ENCODE measurements around the gene GLB1L.
"Not testable (repeated sequence)": the region's sequence is repeated elsewhere in the genome, so short reads cannot be mapped to it uniquely, and the experiment has no call there.

The GLB1L gene

DNA sequence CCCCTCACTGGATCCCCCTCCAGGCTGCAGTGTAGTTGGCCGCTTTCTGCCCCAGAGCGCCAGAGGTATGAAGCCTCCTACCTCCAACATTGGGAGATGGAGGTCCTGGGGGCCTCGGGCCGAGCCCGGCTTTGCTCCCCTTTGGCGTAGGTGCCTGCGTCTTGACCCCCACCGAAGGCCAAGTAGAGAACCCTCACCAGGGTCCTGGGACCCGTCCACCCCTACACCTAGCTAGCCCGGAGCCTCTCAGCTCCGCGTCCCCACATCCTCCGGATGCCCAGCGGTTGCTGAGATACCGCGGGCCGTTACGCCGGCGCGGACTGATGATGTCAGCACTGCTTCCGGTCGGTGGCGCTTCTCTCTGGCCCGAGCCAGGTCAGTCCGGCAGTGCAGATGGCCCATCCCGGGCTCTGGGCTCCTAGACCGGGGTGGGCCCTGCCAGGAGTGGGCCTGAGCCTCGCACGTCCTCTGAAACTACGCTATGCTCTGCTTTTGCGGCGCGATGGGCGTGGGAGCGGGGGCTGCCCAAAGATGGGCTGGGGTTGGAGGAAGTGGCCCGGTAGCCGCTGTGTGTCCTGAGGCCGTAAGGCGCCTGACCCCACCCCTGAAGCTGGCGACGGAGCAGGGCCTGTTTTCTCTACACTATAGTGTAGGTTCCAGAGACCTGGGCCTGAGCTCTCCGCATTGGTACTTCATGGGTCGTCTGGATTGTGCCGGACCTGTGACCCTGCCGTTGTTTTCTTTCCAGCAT lies at the start of gene GLB1L, which contains the start of gene STK16:
GLB1L (minus strand) TSS at position 297 of the 751 bp plus-strand sequence. CDS start 1,871 bp downstream, outside the sequence.
STK16 (plus strand) TSS at position 332 of the 751 bp plus-strand sequence. CDS start 521 bp downstream, outside the sequence.
- peak; percentile 95 for DNase-seq

DNA sequence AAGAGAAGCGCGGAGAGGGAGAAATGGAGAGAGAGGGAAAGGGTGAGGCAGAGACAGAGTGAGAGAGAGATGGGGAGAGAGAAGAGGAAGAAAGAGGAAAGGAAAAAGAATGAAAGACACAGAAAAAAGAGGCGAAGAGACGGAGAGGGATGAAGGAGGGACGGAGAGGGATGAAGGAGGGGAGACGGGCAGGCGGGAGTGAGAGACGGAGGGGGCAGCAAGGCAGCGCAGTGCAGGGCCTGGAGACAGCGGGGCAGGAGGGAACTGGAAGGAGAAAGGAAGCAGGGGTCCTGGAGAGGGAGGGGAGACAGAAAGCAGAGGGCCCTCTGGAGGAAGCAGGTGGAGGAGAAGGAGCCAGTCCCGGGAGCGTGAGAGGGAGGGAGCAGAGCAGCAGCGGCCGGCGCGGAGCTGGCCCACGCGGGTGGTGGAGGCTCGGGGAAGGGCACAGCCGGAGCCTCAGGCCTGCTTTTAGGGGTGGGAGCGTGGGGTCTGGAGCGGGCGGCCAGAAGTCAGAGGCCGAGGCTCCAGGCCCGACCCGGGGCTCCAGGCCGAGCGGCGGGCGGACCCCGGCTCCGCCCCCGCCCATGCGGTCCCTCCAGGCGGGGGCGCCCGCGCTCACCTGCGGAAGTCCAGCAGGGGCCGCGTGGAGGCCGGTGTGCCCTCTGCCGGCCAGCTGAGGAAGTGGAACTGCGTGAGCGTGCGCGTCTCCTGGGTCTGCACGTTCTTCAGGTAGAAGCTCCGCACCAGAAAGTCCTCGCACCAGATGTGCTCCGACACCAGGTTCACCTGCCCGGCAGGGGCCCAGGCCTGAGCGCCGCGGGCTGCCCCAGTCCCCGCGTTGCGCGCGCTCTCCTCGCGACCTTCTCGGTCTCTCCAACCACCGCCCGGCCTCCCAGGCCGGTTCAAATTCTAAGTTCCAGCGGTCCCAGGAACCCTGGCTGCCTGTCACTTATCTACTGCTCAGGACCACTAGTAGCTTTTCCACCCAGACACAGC lies 49.4 kb upstream of the GLB1L start:
- DNase-seq = peak; percentile 89

DNA sequence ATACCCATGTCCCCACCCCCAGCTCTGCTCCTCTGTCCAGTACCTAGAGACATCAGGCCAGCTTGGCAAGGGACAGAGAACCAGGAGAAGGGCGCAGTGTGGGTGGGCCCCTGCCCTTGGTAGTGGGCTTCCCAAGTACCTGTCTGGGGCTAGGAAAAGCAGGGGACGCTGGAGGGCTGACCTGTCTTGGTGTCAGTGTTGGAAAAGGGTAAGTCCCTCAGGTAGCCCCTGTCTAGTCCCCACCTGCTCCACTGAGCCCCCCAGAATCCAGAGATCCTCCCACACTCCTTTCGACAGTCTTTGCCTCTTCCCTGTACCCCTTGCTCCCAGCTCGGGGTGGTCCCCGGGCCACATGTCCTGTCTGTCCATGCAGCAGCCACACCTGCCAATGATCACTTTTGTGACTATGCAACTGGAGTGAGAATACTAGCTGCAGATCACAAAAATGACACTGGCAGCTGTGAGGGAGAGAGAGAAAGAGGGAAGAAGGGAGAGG lies 48.5 kb upstream of the GLB1L start:
- DNase-seq = no peak

DNA sequence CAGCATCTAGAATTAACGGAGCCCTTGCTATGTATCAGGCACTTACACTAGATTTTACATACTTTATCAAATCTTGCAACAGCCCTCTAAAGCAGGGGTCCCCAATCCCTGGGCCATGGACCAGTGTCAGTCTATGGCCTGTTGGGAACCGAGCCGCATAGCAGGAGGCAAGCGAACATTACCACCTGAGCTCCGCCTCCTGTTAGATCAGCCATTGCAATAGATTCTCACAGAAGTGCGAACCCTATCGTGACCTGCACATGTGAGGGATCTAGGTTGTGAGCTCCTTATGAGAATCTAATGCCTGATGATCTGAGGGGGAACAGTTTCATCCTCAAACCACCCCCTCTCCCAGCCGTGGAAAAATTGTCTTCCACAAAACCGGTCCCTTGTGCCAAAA lies 47.4 kb upstream of the GLB1L start:
- no peak for DNase-seq

DNA sequence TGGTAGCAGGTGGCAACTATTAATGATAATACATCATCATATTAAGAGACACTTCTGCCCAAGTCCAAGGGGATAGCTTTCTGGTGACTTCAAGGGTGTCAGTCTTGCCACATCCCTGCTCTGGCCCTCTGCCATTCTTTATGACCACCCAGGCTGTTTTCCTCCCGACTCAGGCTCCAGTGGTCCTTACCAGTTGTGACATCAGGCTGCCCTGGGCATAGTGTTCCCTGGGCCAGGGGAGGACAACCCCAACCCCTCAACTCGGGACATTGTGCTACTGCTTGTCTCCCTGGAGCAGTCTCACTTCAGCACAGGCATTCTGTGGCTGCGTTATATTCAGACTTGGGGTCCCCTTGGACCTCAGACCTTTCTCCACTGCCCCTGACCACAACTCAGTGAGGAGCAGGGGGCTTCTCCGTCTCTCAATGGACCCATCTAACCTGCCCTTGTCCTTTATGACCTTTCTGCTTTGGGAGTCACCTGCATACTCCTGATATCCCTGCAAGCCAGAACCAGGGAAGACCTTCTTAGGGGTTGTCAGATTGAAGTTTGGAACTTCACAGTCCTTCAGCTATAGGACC lies 46.8 kb upstream of the GLB1L start:
- no peak for DNase-seq

DNA sequence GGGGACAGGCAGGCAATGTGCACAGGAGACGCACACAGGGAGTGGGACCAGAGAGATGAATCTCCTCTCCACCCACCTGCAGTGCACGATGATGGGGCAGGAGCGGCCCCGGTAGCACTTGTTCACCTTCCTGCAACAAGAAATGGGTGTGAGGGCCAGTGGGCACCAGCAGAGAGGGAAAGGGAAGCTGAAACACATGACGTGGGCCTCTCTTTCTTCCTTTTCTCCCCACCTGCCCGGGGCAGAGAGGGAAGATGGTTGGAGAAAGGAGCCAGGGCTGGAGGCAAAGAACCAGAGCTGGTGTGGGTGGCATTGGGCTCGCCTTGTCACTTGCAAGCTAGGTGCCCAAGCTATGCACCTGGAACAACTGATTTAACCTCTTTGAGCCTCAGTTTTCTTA lies 46.1 kb upstream of the GLB1L start:
- DNase-seq = no peak

DNA sequence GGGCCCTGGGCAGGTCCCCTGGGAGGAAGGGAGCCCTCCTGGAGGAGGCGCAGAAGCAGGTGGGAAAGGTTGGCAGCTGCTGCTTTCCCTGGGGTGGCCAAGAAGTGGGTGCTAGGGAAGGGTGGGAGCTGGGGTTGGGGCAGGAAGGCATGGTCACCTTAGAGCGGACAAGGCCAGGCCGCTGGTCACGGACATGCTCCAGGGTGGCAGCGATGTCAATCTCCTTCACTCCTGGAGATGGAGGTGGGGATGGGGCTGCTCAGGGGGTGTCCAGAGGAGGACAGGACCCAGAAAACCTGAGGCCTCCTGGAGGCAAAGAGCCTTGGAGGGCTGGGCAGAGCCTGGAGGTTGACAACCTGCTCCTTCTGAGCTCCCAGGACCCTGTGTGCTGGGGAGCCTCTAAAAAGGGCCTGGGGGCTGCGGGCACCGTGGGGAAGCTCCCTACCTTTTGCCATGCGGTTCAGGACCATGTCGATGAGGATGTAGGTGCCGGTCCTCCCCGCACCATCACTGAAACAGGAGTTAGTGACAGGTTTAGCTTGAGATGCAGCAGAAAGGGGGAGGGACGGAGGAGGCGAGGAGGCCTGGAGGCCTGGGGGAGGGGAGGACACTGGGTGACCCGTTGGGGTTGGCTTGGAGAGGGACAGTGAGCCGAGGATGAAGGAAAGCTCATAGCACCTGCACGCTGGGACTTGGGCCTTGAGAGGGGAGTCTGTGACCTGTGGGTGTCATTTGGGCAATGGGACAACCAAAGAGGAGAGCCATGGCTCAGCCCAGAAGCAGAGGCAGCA lies 45.3 kb upstream of the GLB1L start:
- no peak for DNase-seq

DNA sequence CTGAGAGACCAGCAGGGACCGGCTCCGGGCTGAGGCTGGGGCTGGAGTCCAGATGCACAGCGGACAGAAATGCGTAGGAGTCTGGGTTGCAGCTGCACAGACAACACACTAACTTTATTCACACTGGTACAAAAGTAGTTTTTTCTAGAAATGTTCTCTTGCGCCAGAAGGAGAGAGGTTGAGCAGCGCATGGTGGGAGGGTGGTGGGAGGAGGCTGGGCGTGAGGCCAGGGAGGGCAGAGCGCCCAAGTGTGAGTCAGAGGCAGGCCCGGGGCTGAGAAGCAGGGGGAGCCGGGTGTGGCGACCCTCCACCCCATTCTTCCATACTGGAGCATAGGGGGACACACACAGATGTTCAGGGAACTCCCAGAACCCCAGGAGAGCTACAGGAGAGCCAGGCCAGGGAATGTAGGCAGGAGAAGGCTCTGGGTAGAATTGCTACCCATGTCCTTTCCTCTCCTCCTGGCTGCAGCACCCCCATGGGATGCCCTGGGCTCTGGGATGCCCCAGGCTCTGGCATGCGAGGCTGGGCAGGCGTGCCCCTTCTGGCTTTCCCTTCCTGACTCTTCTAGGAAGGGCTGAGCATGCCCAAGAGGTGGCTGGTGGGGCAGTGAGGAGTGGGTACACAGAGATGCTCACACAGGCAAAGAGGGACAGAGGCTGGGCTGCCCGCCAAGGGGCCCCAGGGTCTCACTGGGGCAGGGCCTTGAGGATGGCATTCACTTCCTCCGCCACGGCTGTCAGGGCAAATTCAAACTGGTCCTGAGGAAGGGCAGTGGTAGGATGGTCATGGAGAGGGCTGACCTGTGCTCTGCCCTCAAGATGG lies 44.5 kb upstream of the GLB1L start:
- DNase-seq = peak; percentile 93

DNA sequence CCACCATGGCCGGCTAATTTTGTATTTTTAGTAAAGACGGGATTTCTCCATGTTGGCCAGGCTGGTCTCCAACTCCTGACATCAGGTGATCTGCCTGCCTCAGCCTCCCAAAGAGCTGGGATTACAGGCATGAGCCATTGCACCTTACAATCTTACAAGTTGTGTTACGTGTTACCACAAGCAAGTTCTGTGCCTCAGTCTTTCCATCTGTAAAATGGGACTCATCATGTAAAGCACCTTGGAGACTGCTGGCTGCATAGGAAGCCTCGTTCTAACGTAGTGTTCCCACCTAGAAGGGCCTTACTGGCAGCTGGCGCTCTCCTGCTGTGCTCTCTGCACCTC lies 43.9 kb upstream of the GLB1L start:
- no peak for DNase-seq

DNA sequence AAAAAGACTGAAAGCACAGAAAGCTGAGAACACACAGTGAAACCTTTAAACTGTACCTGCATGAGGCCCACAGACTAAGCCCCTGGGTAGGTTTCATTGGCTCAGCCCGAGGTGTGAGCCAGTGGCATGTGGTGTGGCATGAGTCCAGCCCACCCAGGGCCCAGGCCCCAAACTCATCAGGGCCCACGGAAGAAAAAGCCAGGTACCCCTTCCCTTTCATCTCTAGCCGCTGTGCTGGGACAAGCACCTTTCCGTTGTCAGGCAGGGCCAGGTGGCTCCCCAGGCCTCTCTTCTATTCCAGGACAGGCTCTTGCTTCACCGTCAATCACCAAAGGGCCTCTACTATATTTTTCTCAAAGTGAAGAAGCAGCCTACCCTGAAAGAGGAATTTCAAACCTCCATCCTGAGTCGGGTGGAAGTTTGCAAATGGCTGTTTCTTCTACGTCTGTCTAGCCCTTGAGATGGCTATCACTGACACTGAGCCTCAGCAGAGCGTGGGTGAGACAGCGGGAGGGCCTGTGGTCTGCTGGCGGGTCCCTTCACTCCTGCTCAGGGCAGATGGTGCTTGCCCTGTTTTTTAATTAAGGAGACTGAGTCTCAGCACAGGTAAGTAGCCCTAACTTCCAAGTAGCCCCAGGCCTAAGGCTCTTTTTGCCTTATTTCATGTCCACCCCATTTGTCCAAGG lies 42.5 kb upstream of the GLB1L start:
- DNase-seq = no peak

DNA sequence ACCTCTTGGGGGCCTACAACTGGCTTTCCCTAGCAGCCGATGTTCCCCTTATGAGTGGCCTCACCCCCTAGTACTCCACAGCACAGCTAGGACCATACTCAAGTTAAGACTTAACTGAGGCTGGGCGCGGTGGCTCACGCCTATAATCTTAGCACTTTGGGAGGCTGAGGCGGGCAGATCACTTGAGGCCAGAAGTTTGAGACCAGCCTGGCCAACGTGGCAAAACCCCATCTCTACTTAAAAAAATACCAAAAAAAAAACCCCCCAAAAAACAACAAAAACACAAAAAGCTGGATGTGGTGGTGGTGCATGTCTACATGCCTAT lies 41.8 kb upstream of the GLB1L start:
- not testable (repeated sequence) for DNase-seq

DNA sequence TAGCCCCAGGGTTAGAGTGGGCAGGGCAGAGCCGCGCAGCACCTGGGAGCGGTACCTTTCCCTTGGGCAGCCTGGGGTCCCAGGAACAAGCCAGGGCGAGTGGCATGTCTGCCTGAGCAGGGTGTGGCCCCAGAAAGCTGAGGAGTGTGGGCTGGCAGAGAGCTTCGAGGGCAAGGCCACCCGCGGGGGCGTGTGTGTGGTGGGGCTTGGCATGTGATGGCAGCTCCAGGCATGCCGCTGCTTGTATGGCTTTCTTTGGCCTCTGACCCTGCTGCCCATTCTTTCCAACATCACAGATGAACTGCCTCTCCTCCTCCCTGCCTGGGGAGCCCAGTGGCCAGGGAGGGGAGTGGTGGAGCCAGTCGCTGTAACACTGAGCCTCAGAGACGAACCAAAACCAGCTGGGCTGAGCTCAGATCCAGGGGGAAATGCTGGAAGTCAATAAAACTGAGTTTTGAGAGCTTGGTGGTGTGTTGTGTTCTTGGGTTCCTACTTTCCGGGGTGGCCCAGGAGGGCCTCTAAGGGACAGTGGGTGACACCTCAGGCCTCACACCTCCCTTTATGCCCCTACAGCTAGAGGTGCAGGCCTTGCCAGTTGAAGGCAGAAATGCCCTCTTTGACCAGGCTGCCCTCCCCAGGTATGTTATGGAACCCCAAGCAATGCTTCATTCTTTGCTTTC lies 41.3 kb upstream of the GLB1L start:
- DNase-seq = no peak

DNA sequence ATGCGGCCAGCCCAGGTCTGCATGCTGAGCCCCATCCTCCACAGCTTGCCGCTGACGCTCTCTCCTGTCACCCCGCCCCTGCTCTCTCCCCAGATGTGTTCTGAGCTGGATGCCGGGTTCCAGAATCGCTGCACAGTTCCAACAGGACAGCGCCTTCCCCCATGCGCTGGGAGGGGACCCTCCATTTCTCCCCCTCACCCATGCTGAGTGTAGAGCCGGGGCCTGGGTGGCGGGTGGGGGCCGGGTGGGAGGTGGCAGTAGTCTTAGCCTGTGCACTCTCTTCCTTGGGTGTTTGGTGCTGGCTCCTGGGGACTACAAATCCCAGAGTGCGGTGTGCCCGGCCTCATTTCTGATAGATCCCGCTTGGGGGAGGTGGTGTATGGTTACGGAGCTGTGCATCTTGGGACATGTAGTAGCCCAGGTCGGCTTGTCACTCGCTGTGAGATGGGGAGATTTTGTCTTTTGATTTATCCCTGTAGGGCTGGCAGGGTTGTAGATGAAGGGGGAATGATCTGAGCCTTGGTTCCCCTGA lies 40.7 kb upstream of the GLB1L start:
- peak; percentile 77 for DNase-seq

DNA sequence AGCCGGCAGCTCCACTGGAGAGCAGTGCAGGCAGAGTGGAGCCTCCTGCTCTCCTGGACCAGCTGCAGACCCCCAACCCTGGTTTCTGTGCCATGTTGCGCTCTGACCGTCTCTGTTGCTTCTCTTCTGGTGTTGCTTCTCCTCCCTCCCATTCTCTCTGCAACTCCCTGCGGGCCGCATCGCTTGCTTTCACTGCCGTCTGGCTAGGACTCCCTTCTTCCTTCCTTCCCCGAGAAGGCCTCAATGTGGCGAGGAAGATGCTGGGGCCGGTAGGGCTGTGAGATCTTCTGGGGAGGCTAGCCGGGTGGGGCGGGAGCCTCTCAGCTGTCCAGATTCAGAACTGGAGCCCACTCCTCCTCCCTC lies 40.1 kb upstream of the GLB1L start:
- no peak for DNase-seq

DNA sequence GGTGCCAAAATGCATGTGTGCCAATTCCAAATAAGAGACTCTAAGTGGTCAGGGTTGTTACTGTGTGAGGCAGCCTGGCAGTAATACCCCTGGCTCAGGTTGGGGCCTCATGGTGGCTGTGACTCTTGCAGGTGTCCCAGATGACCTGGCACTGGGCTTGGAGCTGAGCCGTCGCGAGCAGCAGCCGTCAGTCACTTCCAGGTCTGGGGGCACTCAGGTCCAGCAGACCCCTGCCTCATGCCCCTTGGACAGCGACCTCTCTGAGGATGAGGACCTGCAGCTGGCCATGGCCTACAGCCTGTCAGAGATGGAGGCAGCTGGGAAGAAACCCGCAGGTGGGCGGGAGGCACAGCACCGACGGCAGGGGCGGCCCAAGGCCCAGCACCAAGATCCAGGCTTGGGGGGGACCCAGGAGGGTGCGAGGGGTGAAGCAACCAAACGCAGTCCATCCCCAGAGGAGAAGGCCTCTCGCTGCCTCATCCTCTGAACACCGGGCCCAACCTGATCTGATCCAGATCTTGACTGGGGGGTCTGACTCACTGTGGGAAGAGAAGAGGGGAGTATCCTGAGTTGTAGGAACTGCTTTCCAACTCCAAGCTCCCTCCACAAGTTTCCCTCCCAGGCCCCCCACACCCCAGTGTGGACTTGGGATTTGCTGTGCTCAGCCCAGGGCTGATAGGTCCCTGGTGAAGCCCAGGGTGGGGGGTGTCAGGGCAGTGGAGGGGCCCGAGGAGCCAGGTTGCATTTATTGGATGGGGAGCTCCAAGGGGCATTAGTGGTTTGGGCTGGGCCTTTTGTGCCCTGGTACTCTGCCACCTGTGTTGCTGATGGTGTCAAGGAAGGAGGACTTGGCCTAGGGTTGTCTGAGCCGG lies 39.5 kb upstream of the GLB1L start:
- no peak for DNase-seq

DNA sequence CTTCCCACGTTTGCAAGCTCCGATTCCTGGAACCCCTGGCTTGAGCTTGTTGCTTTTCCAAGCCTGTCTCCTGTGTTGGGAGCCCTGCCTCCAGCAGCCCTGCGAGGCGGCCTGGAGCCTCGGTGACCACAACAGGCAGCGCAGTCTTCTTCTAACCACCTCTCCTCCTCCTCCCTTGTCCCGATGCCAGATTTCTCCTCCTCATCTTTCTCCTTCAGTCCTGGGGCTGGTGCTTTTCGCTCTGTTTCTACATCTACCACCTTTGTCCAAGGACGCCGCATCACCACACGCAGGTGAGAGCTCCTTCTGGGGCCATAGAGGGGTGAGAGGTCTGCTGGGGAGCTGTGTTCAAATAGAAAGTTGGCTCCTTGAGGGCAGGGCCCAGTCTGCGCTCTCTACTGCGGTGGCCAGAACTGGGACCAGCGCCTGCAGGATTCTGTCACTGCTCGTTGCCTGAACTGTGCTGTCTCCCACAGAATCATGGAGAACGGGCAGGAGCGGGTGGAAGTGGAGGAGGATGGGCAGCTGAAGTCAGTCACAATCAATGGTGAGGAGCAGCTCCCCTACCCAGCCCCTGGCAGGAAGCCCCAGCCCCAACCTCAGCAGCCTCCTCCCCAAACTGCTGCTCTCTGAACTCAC lies 37.8 kb upstream of the GLB1L start:
- DNase-seq = no peak

DNA sequence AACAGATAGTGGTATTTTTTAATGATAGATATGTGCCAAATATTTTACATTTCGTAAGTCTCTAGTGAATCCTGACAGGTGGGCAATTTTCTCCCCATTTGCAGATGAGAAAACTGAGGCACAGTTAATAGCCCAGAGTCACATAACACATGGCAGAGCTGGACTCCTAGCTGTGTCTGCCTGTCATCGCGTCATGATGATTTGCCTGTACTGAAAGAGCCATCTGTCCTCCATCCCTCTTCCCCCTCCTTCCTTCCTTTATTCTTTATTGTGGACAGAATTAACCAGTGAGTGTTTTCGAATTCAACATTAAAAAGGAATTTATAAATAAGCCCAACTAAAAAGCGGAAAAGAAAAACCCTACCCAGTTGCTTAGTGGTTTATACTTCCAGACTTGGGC lies 37.1 kb upstream of the GLB1L start:
- no peak for DNase-seq

DNA sequence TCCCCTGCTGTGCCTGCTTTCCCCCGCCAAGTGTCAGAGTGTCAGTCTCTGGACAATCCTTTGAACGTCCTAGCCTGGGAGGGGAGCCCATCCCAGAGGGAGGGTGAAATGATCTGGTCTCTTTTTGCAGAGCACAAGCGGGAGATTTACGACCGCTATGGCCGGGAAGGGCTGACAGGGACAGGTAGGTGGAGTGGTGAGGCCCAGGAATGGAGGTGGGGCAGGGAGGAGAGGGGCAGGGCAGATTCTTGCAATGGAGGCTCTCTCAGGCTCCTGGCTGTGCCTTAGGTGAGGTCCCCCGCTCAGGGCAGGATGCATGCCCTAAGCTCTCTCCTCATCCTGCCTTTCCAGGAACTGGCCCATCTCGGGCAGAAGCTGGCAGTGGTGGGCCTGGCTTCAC lies 36.3 kb upstream of the GLB1L start:
- no peak for DNase-seq

DNA sequence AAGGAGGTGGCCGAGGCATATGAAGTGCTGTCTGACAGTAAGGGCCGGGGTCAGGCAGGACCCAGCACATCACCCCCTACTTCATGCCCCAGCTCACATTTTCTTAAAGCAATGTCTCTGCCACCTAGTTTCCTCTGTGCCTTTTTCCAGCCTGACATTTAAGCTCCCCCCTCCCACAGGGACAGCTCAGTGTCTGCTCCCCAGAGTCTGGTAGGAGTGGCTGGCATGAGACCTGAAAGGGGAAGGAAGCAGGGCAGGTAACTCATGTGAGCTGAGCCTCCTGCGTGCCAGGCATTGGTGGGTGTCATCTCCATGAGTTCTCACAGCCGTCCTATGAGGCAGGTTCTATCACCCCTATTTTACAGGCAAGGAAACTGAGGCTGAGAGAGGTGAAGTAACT lies 35.4 kb upstream of the GLB1L start:
- no peak for DNase-seq
